ENCODE results near the gene DEDD. TPM values are rescaled to one million over a fixed set of nuclear protein-coding genes. Genes with fewer than 3 reads are reported as not detected.

DEDD gene
- total and polyA plus RNA-seq, 10 of the 15 experiments (the other 5 are each of a cell fraction or from before 2014, with no cell fraction given) = 13.6 to 33.9 (median 30.3) TPM

GRCh38 chr1:161072751-161073449 lies 59.6 kb downstream of the DEDD start (continued):
- TF ChIP-seq ZNF207 (IDR thresholded peaks at IDR 0.05; ENCODE audit: borderline replicate concordance) = no peak
- no peak for TF ChIP-seq BCL11A (IDR thresholded peaks at IDR 0.05; ENCODE audit: low read depth, low read length)
- TF ChIP-seq NFXL1 (IDR thresholded peaks at IDR 0.05; ENCODE audit: borderline replicate concordance) = no peak
- TF ChIP-seq TCF12 (IDR thresholded peaks at IDR 0.05; ENCODE audit: low read depth, low read length) = no peak
- TF ChIP-seq EED (IDR thresholded peaks at IDR 0.05; ENCODE audit: low read depth) = no peak
- TF ChIP-seq LARP7 (IDR thresholded peaks at IDR 0.05) = no peak
- TF ChIP-seq SREBF1 (IDR thresholded peaks at IDR 0.05; ENCODE audit: low read length) = no peak
- no peak for TF ChIP-seq BACH1 (IDR thresholded peaks at IDR 0.05; ENCODE audit: borderline replicate concordance)

- no peak for DNase-seq (ENCODE audit: low read depth, low spot score)
- Histone ChIP-seq H3K9me3 (replicated peaks; ENCODE audit: control insufficient read depth, insufficient read depth, low read length) (no peaks in the 10 kb centered on the region), H3K79me2 (ENCODE audit: control insufficient read depth, insufficient read depth, low read length) (peaks cover 30% of the 10 kb centered on the region), H3K4me3 (no peak overlapping the region), H3K9ac (ENCODE audit: control insufficient read depth, insufficient read depth, low read length) (no peak overlapping the region), H3K27ac (ENCODE audit: control insufficient read depth, insufficient read depth) (no peak overlapping the region), H3K27me3 (replicated peaks in 1 of 2; ENCODE audit: control insufficient read depth in 2 of 2, insufficient read depth in 2 of 2, low read length in 1 of 2) (no peaks in the 10 kb centered on the region), H4K20me1 (ENCODE audit: control insufficient read depth, insufficient read depth) (peaks cover 5% of the 10 kb centered on the region; the same call in 1 of the 2 replicates), H3K4me1 (ENCODE audit: control insufficient read depth, insufficient read depth, low read length) (peaks cover 16% of the 10 kb centered on the region), H2AFZ (ENCODE audit: control insufficient read depth, low read depth, low read length) (peak overlapping the region; percentile 15; the same call in 1 of the 2 replicates), H3K36me3 (ENCODE audit: control insufficient read depth in 2 of 2, insufficient read depth in 2 of 2, low read length in 1 of 2) (no peaks in the 10 kb centered on the region), H3K4me2 (ENCODE audit: control insufficient read depth, insufficient read depth) (no peak overlapping the region)
- TF ChIP-seq RAD21 (IDR thresholded peaks at IDR 0.05; ENCODE audit: insufficient read depth, low read depth, low read length) = peak; percentile 78
- TF ChIP-seq YY1 (IDR thresholded peaks at IDR 0.05; ENCODE audit: low read depth, low read length) = peak; percentile 74
- TF ChIP-seq TCF3 (IDR thresholded peaks at IDR 0.05; ENCODE audit: borderline replicate concordance, insufficient read depth, low read depth, low read length) = no peak
- no peak for TF ChIP-seq ZZZ3 (IDR thresholded peaks at IDR 0.05; ENCODE audit: control insufficient read depth, insufficient read length, low read depth)
- TF ChIP-seq PAX5 (IDR thresholded peaks at IDR 0.05; ENCODE audit: borderline replicate concordance, low read depth, low read length) = no peak
- peak; percentile 82; the same call in 1 of the 2 replicates for TF ChIP-seq SMC3 (IDR thresholded peaks at IDR 0.05; ENCODE audit: borderline replicate concordance, low read length)
- TF ChIP-seq, protein P1, sequence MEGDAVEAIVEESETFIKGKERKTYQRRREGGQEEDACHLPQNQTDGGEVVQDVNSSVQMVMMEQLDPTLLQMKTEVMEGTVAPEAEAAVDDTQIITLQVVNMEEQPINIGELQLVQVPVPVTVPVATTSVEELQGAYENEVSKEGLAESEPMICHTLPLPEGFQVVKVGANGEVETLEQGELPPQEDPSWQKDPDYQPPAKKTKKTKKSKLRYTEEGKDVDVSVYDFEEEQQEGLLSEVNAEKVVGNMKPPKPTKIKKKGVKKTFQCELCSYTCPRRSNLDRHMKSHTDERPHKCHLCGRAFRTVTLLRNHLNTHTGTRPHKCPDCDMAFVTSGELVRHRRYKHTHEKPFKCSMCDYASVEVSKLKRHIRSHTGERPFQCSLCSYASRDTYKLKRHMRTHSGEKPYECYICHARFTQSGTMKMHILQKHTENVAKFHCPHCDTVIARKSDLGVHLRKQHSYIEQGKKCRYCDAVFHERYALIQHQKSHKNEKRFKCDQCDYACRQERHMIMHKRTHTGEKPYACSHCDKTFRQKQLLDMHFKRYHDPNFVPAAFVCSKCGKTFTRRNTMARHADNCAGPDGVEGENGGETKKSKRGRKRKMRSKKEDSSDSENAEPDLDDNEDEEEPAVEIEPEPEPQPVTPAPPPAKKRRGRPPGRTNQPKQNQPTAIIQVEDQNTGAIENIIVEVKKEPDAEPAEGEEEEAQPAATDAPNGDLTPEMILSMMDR (IDR thresholded peaks at IDR 0.05 in 2 of 3, conservative IDR thresholded peaks at IDR 0.05 in 1 of 3; ENCODE audit: control insufficient read depth in 2 of 3, extremely low read depth in 1 of 3, insufficient read depth in 1 of 3, low read depth in 3 of 3, low read length in 3 of 3) = peak; percentile 68 to 75 (median 72)
- TF ChIP-seq SIX5 (IDR thresholded peaks at IDR 0.05; ENCODE audit: low read depth, low read length, severe bottlenecking) = no peak
- TF ChIP-seq IKZF1 (conservative IDR thresholded peaks at IDR 0.05) = 0 out of 2 replicates have a peak, but pooled peaks have one; percentile 12
- no peak for TF ChIP-seq NR2F1 (conservative IDR thresholded peaks at IDR 0.05)
- CTCF ChIA-PET = interaction anchor here (0.6 to 8.6 kb wide), 18 partner anchors 12 to 130 kb away, joined by 3 to 111 read pairs (median 5); partner anchors contain the start of genes KLHDC9, NDUFS2, NECTIN4 and NIT1
- SMC1A ChIA-PET (ENCODE audit: uncharacterized antibody, unreplicated experiment) = interaction anchor here (0.7 to 9.0 kb wide), 12 partner anchors 8 to 74 kb away, joined by 3 to 134 read pairs (median 5); partner anchors contain the start of genes F11R, KLHDC9 and USF1
- RAD21 ChIA-PET (ENCODE audit: unreplicated experiment) = interaction anchor here (0.6 to 6.4 kb wide), 9 partner anchors 13 to 74 kb away, joined by 3 to 90 read pairs (median 3); partner anchors contain the start of genes DEDD, F11R, KLHDC9 and USF1
- in situ Hi-C loops (cut with MboI) = no loop called here
- FAIRE-seq = no peak
- intact Hi-C loops (cut with micrococcal nuclease; ENCODE audit: unreplicated experiment) = loop anchor here (2.0 kb wide), 1 partner anchor 61 kb away; the partner anchor contains the start of gene DEDD
- POLR2A ChIA-PET = interaction anchor here (0.6 to 5.6 kb wide), 6 partner anchors 11 to 290 kb away, joined by 3 to 66 read pairs (median 4); partner anchors contain the start of genes DEDD, F11R and KLHDC9
- BruUV-seq (replicated peaks) = no TSS peak
- no peak for ATAC-seq
- 69% methylated on average over 9 of the region's 9 CpGs for WGBS (ENCODE audit: insufficient coverage, insufficient replicate concordance, low lambda C conversion rate, missing lambda C conversion rate)
Measured at GRCh38 chr1:161071886-161072371, 60.5 kb downstream of the DEDD start.

All from GM12878 (cell line).